ENCODE data around the gene TMEM109.

TMEM109 gene

DNA sequence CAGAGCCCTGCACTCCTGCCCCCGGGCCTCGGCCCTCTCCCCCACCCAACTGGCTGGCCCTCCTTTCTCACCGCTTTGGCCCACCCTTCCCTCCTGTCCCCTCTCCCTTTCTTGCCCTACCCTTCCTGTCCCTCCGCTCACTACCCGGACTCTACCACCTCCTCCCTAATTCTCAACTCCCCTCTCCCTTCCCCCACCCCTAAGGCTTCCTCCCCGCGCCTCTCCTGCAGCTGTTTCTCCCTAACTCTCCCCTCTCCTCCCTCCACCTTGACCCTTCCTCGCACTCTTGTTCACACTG lies 37.6 kb downstream of the TMEM109 start:
- Histone ChIP-seq H3K27ac (ENCODE audit: low read depth, low read length) (peak overlapping the region; percentile 59), H3K36me3 (ENCODE audit: insufficient read depth, low read length) (peaks cover 2% of the 10 kb centered on the region), H3K9me3 (ENCODE audit: low read length) (no peaks in the 10 kb centered on the region), H3K9ac (ENCODE audit: low read length) (peak overlapping the region; percentile 60), H3K27me3 (ENCODE audit: control insufficient read depth in 1 of 2, insufficient read depth in 2 of 2, low read length in 2 of 2) (no peaks in the 10 kb centered on the region), H3K4me3 (ENCODE audit: low read depth in 1 of 2, low read length in 2 of 2) (peak overlapping the region; percentile 47 to 80), H3K4me1 (ENCODE audit: insufficient read depth, low read length) (peaks cover 22% of the 10 kb centered on the region)

DNA sequence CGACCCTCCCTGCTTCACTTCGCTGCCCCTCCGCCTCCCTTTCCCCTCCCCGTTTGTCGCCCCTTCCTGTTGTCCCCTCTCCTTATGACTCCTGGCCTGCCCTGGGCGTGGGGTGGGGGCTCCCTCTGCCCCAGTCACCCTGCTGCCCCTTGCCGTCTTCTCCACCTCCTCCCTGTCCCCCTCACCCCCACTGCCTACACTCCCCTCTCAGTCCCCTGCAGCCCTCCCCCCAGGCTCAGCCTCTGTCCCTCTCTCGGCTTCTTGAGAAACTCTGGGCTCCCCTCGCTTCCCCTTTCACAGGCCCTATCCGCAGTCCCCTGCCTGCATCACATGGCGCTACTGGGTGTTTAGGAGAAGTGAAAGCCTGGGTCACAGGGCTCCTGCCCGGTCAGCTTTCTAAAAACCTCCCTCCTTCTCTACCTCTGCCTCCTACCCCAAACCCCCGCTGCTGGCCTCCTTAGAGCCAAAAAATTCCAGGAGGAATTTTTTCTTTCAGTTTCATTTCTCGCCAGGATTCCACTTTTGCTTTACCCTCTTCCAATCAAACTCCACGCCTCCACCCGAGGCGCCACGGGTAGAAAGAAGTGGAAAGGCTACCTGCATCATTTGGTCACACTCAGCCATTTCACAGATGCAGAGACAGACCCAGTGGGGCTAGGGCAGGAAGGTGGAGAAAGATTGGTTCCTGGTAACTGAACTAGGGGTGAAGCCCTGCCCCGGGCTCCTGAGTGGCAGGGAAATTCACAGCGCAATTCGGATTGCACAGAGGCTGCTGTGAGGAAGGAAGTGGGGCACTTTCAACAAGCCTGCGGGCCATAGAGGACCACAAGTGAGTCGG lies 38.2 kb downstream of the TMEM109 start, which contains the start of gene SLC15A3:
SLC15A3 (minus strand) TSS at position 273 of the 838 bp plus-strand sequence. CDS start 625 bp downstream, outside the sequence.
- Histone ChIP-seq H3K27ac (ENCODE audit: low read depth, low read length) (peak within 1 kb of the TSS; percentile 59), H3K27me3 (ENCODE audit: control insufficient read depth in 1 of 2, insufficient read depth in 2 of 2, low read length in 2 of 2) (no peaks in the 10 kb centered on the region), H3K36me3 (ENCODE audit: insufficient read depth, low read length) (no peaks in the 10 kb centered on the region), H3K4me1 (ENCODE audit: insufficient read depth, low read length) (peaks cover 22% of the 10 kb centered on the region), H3K9ac (ENCODE audit: low read length) (peak within 1 kb of the TSS; percentile 60), H3K4me3 (ENCODE audit: low read depth in 1 of 2, low read length in 2 of 2) (peak within 1 kb of the TSS; percentile 64 to 80), H3K9me3 (ENCODE audit: low read length) (no peaks in the 10 kb centered on the region)

DNA sequence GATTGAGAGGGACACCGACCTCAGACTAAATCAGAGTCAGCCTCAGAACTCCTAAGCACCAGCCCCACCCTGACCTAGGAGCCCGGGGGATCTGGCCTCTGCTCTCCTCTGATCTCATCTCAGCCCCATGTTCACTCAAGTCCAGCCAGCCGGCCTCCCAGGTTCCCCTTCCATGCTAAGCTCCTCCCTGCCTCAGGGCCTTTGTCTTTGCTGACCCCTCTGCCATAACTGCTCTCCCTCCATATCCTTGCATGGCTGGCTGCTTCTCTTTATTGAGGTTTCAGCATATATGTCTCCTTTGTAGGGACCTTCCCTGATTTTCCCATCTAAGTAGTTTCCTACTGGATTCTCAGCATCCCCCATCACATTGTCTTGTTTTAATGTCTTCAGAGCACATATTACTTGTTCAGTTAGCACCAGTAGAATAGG lies 38.8 kb downstream of the TMEM109 start:
- no peaks in the 10 kb centered on the region for H3K9me3 ChIP-seq (ENCODE audit: low read length)
- peaks cover 18% of the 10 kb centered on the region for H3K4me1 ChIP-seq (ENCODE audit: insufficient read depth, low read length)
- peak overlapping the region; percentile 59 for H3K27ac ChIP-seq (ENCODE audit: low read depth, low read length)
- peak overlapping the region; percentile 60 for H3K9ac ChIP-seq (ENCODE audit: low read length)
- H3K36me3 ChIP-seq (ENCODE audit: insufficient read depth, low read length), result no peaks in the 10 kb centered on the region
- no peaks in the 10 kb centered on the region for H3K27me3 ChIP-seq (ENCODE audit: control insufficient read depth in 1 of 2, insufficient read depth in 2 of 2, low read length in 2 of 2)
- peak overlapping the region; percentile 62 to 80 for H3K4me3 ChIP-seq (ENCODE audit: low read depth in 1 of 2, low read length in 2 of 2)

DNA sequence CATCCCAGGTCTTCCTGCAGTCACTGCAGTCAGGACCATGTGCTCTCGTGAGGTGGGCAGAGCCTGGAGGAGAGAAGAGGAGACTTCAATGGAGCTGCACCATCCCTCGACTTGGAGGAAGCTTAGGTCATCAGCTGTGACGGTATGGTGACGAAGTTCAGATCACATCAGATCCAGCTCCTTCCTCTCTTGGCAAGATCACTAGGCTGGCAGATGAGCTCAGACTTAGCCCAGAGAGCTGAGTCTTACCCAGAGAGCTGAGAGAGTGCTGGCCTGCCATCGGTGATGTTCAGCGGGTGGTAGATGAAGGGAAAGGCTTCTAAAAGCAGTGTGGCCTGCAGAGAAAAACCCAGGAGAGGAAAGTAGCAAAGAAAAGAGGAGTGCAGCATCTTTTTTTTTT lies 39.8 kb downstream of the TMEM109 start:
- no peaks in the 10 kb centered on the region for H3K9me3 ChIP-seq (ENCODE audit: low read length)

DNA sequence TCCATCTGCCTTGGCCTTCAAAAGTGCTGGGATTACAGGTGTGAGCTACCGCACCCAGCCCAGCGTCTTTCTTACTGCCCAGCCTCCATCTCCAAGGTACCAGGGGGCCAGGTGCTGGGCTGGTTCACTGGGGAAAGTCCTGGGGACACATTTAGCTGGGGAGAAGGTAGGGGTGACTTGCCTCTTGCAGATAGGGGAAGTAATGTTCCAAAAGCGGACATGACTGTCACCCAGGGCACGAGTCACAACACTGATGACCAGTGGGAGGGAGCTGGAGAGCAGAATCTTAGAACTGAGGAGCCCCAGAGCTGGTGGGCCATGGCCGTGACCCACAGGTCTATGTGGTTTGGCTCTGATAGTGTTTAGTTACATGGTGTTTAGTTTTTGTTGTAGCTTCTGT lies 40.5 kb downstream of the TMEM109 start:
- no peaks in the 10 kb centered on the region for H3K9me3 ChIP-seq (ENCODE audit: low read length)
- no peaks in the 10 kb centered on the region for H3K36me3 ChIP-seq (ENCODE audit: insufficient read depth, low read length)
- no peak overlapping the region for H3K27ac ChIP-seq (ENCODE audit: low read depth, low read length)
- H3K4me1 ChIP-seq (ENCODE audit: insufficient read depth, low read length), result peaks cover 13% of the 10 kb centered on the region
- H3K27me3 ChIP-seq (ENCODE audit: control insufficient read depth in 1 of 2, insufficient read depth in 2 of 2, low read length in 2 of 2), result no peaks in the 10 kb centered on the region
- no peak overlapping the region for H3K4me3 ChIP-seq (ENCODE audit: low read depth in 1 of 2, low read length in 2 of 2)
- no peak overlapping the region for H3K9ac ChIP-seq (ENCODE audit: low read length)

More for the DNA sequence above, 39.8 kb downstream of the TMEM109 start:
- no peak overlapping the region for H3K9ac ChIP-seq (ENCODE audit: low read length)
- H3K36me3 ChIP-seq (ENCODE audit: insufficient read depth, low read length), result no peaks in the 10 kb centered on the region
- peaks cover 14% of the 10 kb centered on the region for H3K4me1 ChIP-seq (ENCODE audit: insufficient read depth, low read length)
- no peak overlapping the region for H3K27ac ChIP-seq (ENCODE audit: low read depth, low read length)
- H3K4me3 ChIP-seq (ENCODE audit: low read depth in 1 of 2, low read length in 2 of 2), result no peak overlapping the region
- no peaks in the 10 kb centered on the region for H3K27me3 ChIP-seq (ENCODE audit: control insufficient read depth in 1 of 2, insufficient read depth in 2 of 2, low read length in 2 of 2)

DNA sequence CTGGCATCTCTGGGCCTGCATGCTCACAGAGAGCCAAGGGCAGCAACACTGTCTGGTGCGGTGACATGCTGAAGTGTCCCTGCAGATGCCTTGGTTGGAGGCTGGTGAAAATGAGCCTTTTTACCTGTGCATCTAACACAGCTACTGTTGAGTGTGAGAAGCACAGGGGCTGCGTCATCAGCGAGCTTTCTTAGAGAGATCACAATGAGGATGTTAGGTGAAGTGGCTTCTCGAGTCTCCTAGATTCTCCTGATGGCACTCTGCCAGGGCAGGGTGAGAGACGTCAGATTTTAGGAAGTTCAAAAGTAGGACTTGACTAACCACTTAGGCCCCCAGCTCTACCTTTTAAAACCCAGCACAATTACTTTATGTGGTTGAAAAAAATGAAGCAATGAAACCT lies 41.6 kb downstream of the TMEM109 start:
- H3K9me3 ChIP-seq (ENCODE audit: low read length), result no peaks in the 10 kb centered on the region
- H3K27ac ChIP-seq (ENCODE audit: low read depth, low read length), result no peak overlapping the region
- no peak overlapping the region for H3K4me3 ChIP-seq (ENCODE audit: low read depth in 1 of 2, low read length in 2 of 2)
- no peaks in the 10 kb centered on the region for H3K27me3 ChIP-seq (ENCODE audit: control insufficient read depth in 1 of 2, insufficient read depth in 2 of 2, low read length in 2 of 2)
- H3K4me1 ChIP-seq (ENCODE audit: insufficient read depth, low read length), result peaks cover 6% of the 10 kb centered on the region
- H3K9ac ChIP-seq (ENCODE audit: low read length), result no peak overlapping the region
- no peaks in the 10 kb centered on the region for H3K36me3 ChIP-seq (ENCODE audit: insufficient read depth, low read length)

DNA sequence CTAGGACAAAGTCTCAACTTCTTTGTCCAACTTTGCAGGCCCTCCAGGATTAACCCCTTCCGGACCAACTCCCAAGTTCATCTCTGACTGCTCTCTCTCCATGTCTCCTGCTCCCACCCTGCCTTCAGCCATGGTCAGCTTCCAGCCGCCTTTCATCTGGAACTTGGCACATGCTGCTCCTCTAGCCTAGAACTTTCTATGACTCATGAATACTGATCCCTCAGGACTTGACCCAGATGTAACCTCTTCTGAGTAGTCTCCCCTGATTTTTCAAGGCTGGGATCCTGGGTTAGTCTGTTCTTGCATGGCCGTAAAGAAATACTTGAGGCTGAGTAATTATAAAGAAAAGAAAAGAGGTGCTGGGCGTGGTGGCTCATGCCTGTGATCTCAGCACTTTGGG lies 43.2 kb downstream of the TMEM109 start:
- H3K9ac ChIP-seq (ENCODE audit: low read length), result no peak overlapping the region
- no peak overlapping the region for H3K27ac ChIP-seq (ENCODE audit: low read depth, low read length)
- no peak overlapping the region for H3K4me3 ChIP-seq (ENCODE audit: low read depth in 1 of 2, low read length in 2 of 2)
- H3K9me3 ChIP-seq (ENCODE audit: low read length), result no peaks in the 10 kb centered on the region
- no peaks in the 10 kb centered on the region for H3K36me3 ChIP-seq (ENCODE audit: insufficient read depth, low read length)
- peaks cover 6% of the 10 kb centered on the region for H3K4me1 ChIP-seq (ENCODE audit: insufficient read depth, low read length)
- no peaks in the 10 kb centered on the region for H3K27me3 ChIP-seq (ENCODE audit: control insufficient read depth in 1 of 2, insufficient read depth in 2 of 2, low read length in 2 of 2)

DNA sequence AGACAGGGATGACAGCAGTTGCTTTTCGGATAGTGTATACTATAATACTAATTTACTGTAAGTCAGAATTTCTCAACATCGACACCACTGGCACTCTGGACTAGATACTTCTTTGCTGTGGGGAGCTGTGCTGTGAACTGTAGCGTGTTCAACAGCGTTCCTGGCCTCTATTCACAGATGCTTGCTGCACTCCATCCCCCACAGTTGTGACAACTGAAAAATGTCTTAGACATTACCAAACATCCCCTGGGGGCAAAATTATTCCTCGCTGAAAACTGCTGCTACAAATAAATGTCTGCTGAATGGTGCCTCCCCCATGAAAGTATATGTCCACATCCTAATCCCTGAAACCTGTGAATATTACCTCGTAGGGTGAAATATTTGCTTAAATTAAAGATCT lies 45.5 kb downstream of the TMEM109 start:
- H3K4me3 ChIP-seq (ENCODE audit: low read depth in 1 of 2, low read length in 2 of 2), result no peak overlapping the region

DNA sequence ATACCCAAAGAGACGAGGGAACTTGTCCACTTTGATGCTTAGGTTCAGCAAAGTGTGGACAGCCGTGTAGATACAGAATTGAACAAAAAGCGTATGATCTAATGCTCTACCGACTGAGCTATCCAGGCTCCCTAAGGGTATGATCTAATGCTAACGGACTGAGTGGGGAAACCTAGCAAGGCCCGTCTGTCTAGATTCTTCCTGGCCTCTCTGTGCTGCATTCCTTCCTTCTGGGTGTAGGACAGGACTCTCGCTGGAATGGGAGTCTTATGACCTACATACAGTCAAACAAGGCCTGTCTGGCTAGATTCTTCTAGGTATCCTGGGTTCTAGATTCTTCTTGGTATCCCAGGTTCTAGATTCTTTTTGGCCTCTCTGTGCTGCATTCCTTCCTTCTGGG lies 46.4 kb downstream of the TMEM109 start:
- Histone ChIP-seq H3K36me3 (ENCODE audit: insufficient read depth, low read length) (no peaks in the 10 kb centered on the region), H3K27ac (ENCODE audit: low read depth, low read length) (no peak overlapping the region), H3K9ac (ENCODE audit: low read length) (no peak overlapping the region), H3K4me1 (ENCODE audit: insufficient read depth, low read length) (no peaks in the 10 kb centered on the region), H3K9me3 (ENCODE audit: low read length) (no peaks in the 10 kb centered on the region), H3K27me3 (ENCODE audit: control insufficient read depth in 1 of 2, insufficient read depth in 2 of 2, low read length in 2 of 2) (no peaks in the 10 kb centered on the region), H3K4me3 (ENCODE audit: low read depth in 1 of 2, low read length in 2 of 2) (no peak overlapping the region)

More for the DNA sequence above, 45.5 kb downstream of the TMEM109 start:
- Histone ChIP-seq H3K4me1 (ENCODE audit: insufficient read depth, low read length) (no peaks in the 10 kb centered on the region), H3K9ac (ENCODE audit: low read length) (no peak overlapping the region), H3K27ac (ENCODE audit: low read depth, low read length) (no peak overlapping the region), H3K9me3 (ENCODE audit: low read length) (no peaks in the 10 kb centered on the region), H3K27me3 (ENCODE audit: control insufficient read depth in 1 of 2, insufficient read depth in 2 of 2, low read length in 2 of 2) (no peaks in the 10 kb centered on the region), H3K36me3 (ENCODE audit: insufficient read depth, low read length) (no peaks in the 10 kb centered on the region)

DNA sequence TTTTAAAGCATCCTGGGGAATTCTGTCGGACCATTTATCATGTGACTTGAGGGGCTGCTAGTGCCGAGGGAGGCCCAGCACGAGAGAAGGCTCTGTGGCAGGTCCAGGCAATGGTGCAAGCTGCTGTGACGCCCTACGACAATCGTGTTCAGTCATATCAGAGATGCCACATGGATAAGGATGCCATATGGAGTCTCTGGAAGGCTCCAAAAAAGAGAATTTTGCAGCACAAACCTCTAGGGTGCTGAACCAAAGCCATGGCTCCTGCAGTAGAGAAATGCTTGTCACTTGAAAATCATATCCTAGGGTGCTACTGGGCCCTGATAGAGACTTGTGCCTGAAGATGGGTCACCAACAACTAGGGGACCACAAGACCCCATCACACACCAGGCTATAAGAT lies 50.8 kb downstream of the TMEM109 start:
- H3K27ac ChIP-seq (ENCODE audit: low read depth, low read length), result no peak overlapping the region
- no peaks in the 10 kb centered on the region for H3K27me3 ChIP-seq (ENCODE audit: control insufficient read depth in 1 of 2, insufficient read depth in 2 of 2, low read length in 2 of 2)
- H3K9ac ChIP-seq (ENCODE audit: low read length), result no peak overlapping the region
- H3K9me3 ChIP-seq (ENCODE audit: low read length), result no peaks in the 10 kb centered on the region
- no peak overlapping the region for H3K4me3 ChIP-seq (ENCODE audit: low read depth in 1 of 2, low read length in 2 of 2)
- H3K36me3 ChIP-seq (ENCODE audit: insufficient read depth, low read length), result no peaks in the 10 kb centered on the region
- no peaks in the 10 kb centered on the region for H3K4me1 ChIP-seq (ENCODE audit: insufficient read depth, low read length)

DNA sequence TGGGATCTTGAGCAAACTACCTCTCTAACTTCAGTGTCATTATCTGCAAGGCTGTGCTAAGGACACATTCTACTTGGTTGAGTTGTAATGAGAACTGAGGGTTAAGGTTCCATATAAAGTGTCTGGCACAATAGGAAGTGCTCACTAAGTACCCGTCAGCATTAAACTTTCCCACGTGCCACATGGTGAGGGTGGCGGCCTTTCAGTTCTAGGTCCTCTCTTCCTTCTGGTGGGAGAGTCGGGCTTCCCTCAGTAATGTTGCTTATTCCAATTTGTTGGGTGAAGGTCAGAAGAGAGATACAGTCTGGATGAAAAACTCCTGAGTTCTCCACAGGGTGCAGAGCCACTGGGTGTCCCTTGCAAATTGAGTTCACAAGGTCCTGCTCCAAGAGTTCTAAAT lies 52.9 kb downstream of the TMEM109 start:
- H3K9ac ChIP-seq (ENCODE audit: low read length), result no peak overlapping the region
- H3K36me3 ChIP-seq (ENCODE audit: insufficient read depth, low read length), result no peaks in the 10 kb centered on the region
- no peaks in the 10 kb centered on the region for H3K27me3 ChIP-seq (ENCODE audit: control insufficient read depth in 1 of 2, insufficient read depth in 2 of 2, low read length in 2 of 2)
- no peaks in the 10 kb centered on the region for H3K4me1 ChIP-seq (ENCODE audit: insufficient read depth, low read length)
- no peaks in the 10 kb centered on the region for H3K9me3 ChIP-seq (ENCODE audit: low read length)
- H3K4me3 ChIP-seq (ENCODE audit: low read depth in 1 of 2, low read length in 2 of 2), result no peak overlapping the region
- no peak overlapping the region for H3K27ac ChIP-seq (ENCODE audit: low read depth, low read length)

DNA sequence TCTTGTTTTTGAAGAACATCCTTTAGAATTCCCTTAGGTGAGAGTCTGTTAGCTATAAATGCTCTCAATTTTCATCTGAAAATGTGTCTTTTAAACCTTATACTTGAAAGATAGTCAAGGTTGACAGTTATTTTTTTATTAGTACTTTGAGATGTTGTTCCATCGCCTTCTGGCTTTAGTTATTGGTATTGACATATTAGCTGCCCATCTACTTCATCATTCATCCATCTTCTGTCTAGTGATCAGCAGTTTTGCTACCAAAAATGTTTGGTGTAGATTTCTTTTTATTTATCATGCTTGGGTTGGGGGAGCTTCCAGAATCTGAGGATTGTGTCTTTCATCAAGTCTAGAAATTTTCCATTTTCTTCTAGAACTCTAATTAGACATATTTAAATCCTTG lies 54.3 kb downstream of the TMEM109 start:
- no peaks in the 10 kb centered on the region for H3K36me3 ChIP-seq (ENCODE audit: insufficient read depth, low read length)
- H3K27me3 ChIP-seq (ENCODE audit: control insufficient read depth in 1 of 2, insufficient read depth in 2 of 2, low read length in 2 of 2), result no peaks in the 10 kb centered on the region
- no peak overlapping the region for H3K4me3 ChIP-seq (ENCODE audit: low read depth in 1 of 2, low read length in 2 of 2)
- no peaks in the 10 kb centered on the region for H3K9me3 ChIP-seq (ENCODE audit: low read length)
- no peak overlapping the region for H3K27ac ChIP-seq (ENCODE audit: low read depth, low read length)
- H3K4me1 ChIP-seq (ENCODE audit: insufficient read depth, low read length), result no peaks in the 10 kb centered on the region
- H3K9ac ChIP-seq (ENCODE audit: low read length), result no peak overlapping the region
